Measurements from ENCODE around the gene CD2AP.

The CD2AP gene

DNA sequence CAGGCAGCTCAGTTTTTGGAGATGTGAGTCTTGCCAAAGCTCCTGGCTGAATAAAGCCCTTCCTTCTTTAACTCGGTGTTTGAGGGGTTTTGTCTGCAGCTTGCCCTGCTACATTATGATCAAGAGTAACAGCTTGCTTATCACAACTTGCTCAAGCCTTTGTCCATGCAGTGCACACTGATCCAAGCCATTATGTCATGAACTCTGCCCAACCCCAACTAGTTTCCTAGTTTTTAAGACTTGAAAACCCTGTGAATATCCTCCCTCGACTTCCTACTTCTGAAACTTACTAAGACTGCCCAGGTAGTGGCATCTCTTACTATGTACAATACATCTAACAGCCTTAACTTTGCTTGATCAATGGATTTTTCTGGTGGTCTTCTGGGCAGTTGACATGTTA is 170.4 kb downstream of the CD2AP start:
- H3K4me1 Mint-ChIP-seq (ENCODE audit: low read depth), result no peaks in the 10 kb centered on the region
- no peaks in the 10 kb centered on the region for H3K9me3 Mint-ChIP-seq (ENCODE audit: low read depth)
- H3K4me3 Mint-ChIP-seq, result no peak overlapping the region
- H3K27ac Mint-ChIP-seq, result no peak overlapping the region
- H3K27me3 Mint-ChIP-seq, result no peaks in the 10 kb centered on the region
- no peaks in the 10 kb centered on the region for H3K36me3 Mint-ChIP-seq

DNA sequence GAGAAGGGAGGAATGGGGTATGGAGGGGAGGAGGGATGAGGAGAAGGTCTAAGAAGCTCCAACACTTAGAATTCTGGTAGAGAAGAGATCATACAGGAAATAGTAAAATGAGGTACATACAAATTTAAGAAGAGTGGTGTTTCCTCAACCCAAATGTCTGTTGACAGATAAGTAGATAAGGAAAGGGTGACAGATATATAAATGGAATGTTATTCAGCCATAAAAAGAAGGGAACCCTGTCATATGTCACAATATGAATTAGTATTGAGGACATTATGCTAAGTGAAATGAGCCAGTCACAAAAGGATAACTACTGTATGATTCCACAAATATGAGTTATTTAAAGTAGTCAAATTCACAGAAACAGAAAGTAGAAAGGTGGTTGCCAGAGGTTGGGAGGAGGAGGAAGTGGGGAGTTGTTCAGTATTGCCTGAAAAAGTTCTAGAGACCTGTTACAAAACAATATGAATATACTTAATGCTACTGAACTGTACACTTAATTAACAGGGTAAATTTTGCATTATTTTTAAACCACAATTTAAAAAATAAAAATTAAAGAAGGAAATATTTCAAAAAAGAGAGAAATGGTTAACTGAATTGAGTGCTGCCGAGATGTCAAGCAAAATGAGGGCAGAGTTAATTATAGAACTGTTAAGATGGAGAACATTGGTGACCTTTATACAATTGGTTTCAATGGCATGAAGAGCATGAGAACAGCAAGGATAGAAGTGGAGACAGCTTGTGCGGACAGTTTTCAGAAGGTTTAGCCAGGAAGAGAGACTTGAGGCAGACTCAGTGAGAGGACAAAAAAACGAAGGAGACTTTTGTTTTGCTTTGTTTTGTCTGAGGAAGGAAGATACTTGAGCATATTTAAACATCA is 173.2 kb downstream of the CD2AP start:
- H3K4me1 Mint-ChIP-seq (ENCODE audit: low read depth), result no peaks in the 10 kb centered on the region
- no peaks in the 10 kb centered on the region for H3K27me3 Mint-ChIP-seq
- no peaks in the 10 kb centered on the region for H3K9me3 Mint-ChIP-seq (ENCODE audit: low read depth)
- H3K4me3 Mint-ChIP-seq, result no peak overlapping the region
- no peaks in the 10 kb centered on the region for H3K36me3 Mint-ChIP-seq
- no peak overlapping the region for H3K27ac Mint-ChIP-seq

DNA sequence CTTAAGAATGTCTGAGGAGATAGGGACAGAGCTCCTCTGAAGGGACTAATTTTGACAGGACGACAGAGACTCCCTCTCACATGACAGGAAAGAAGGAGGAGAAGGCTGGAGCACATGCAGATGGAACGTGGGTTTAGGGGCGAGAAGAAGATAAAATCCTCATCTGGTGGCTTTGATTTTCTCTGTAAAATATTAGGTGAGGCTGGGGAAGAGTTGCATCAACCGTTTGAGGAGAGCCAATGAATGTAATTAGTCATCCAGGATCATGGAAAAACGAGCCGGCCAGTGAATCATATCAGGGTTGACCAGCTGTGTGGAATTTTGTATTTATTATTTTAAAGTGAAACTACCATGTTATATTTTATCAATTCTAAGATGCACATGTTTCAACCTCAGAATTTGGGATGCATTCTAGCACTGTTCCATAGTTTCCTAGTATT is 173.9 kb downstream of the CD2AP start:
- Mint-ChIP-seq H3K27me3 (no peaks in the 10 kb centered on the region), H3K36me3 (no peaks in the 10 kb centered on the region), H3K9me3 (ENCODE audit: low read depth) (no peaks in the 10 kb centered on the region), H3K4me3 (no peak overlapping the region), H3K4me1 (ENCODE audit: low read depth) (no peaks in the 10 kb centered on the region), H3K27ac (no peak overlapping the region)

DNA sequence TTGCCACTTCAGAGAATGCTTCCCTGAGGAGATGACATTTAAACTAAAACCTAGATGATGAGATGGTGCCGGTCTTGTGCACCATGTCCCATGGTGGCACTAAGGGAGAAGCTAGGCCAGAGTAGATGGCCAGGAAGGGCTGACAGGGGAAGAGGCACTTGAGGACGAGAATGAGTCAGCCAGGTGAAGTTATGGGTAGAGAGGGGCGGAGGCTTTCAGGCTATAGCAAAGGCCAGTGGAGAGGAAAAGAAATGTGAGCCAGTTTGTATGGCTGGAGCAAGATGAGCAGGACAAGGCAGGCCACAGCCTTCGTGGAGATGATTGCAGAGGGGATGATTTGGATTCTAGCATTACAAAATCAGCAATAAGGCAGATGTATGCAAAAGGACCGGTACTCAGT is 176.1 kb downstream of the CD2AP start:
- Mint-ChIP-seq H3K9me3 (ENCODE audit: low read depth) (no peaks in the 10 kb centered on the region), H3K4me1 (ENCODE audit: low read depth) (no peaks in the 10 kb centered on the region), H3K36me3 (no peaks in the 10 kb centered on the region), H3K4me3 (no peak overlapping the region), H3K27me3 (no peaks in the 10 kb centered on the region), H3K27ac (no peak overlapping the region)

DNA sequence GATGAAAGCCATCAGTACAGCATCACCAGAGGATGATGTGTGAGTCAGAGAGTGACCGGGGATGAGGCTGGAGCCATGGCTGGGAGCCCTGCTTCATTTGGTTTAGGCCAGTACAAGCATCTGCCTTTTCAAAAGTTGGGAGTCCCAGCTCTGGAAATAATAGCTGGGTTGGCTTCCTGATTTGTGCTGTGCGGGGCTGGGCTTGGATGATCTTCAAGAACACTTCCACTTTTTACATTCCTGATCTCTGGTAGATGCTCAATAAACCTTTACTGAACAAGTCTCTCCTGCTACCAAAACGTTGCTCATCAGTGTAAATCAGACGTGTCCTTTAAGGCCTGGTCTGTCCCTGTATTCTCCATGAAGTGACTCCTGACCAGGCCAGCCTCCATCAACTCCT is 176.7 kb downstream of the CD2AP start:
- H3K27me3 Mint-ChIP-seq, result no peaks in the 10 kb centered on the region
- H3K4me3 Mint-ChIP-seq, result no peak overlapping the region
- no peak overlapping the region for H3K27ac Mint-ChIP-seq
- H3K36me3 Mint-ChIP-seq, result no peaks in the 10 kb centered on the region
- H3K9me3 Mint-ChIP-seq (ENCODE audit: low read depth), result no peaks in the 10 kb centered on the region
- no peaks in the 10 kb centered on the region for H3K4me1 Mint-ChIP-seq (ENCODE audit: low read depth)

DNA sequence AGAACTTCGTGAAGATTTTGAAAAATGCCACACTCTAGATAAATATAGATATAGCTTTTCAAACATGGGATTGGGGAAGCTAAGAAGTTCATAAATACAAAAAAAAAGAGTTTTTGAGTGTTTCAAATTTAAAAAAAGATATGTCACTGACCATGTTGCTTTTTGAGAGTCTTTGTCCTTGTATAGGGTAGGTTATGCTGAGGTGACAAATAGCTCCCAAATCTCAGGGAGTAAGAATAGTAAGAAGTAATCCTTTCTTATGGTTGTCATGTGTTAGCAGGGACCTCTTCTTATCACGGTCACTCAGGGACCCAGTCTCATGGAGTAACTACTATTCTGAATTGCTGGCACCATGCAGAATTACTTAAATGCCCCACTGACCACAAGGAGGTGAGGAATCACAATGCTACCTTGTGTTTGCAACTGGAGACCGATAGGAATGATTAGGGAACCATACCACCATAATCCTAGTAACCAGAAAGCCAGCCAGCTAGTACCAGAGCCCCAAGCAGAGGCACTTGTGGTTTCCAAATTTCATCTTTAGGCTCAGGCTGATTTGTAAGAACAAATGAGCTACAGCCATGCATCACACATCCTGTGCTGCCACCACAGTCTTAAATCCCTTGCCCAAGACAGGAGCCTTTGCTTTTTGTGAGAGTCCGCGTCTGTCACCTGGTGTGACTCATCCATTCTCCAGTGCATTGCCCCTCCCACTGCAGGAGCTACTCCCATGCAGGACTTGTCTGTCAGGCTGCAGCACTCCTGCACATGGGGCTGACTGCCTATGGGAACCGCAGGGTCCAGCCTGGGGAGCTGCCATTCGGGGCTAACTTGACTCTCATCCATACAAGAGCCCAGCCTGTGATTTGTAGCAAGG is 178.4 kb downstream of the CD2AP start:
- peaks cover 3% of the 10 kb centered on the region for H3K27me3 Mint-ChIP-seq
- H3K9me3 Mint-ChIP-seq (ENCODE audit: low read depth), result no peaks in the 10 kb centered on the region
- no peaks in the 10 kb centered on the region for H3K36me3 Mint-ChIP-seq
- H3K27ac Mint-ChIP-seq, result no peak overlapping the region
- no peaks in the 10 kb centered on the region for H3K4me1 Mint-ChIP-seq (ENCODE audit: low read depth)
- H3K4me3 Mint-ChIP-seq, result no peak overlapping the region

DNA sequence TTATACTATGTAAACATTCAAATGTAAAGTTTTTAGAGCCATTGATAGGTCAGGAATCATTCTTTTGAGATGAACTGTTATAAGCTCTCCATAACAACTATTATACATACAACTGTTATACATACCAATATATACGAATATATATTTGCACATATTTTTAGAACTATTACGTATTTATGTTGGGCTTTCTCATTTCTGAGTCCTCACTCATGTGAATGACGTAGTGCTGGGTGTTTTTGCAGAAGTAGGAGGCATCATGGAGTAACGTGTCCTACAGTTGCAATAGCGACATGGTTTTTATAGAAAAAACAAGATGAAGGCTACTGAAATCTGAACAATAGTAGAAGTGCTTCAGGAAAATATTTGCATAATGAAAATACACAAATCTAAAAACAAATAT is 184.4 kb downstream of the CD2AP start:
- H3K27me3 Mint-ChIP-seq, result peaks cover 13% of the 10 kb centered on the region
- H3K4me1 Mint-ChIP-seq (ENCODE audit: low read depth), result no peaks in the 10 kb centered on the region
- no peak overlapping the region for H3K4me3 Mint-ChIP-seq
- no peak overlapping the region for H3K27ac Mint-ChIP-seq
- no peaks in the 10 kb centered on the region for H3K9me3 Mint-ChIP-seq (ENCODE audit: low read depth)
- no peaks in the 10 kb centered on the region for H3K36me3 Mint-ChIP-seq

DNA sequence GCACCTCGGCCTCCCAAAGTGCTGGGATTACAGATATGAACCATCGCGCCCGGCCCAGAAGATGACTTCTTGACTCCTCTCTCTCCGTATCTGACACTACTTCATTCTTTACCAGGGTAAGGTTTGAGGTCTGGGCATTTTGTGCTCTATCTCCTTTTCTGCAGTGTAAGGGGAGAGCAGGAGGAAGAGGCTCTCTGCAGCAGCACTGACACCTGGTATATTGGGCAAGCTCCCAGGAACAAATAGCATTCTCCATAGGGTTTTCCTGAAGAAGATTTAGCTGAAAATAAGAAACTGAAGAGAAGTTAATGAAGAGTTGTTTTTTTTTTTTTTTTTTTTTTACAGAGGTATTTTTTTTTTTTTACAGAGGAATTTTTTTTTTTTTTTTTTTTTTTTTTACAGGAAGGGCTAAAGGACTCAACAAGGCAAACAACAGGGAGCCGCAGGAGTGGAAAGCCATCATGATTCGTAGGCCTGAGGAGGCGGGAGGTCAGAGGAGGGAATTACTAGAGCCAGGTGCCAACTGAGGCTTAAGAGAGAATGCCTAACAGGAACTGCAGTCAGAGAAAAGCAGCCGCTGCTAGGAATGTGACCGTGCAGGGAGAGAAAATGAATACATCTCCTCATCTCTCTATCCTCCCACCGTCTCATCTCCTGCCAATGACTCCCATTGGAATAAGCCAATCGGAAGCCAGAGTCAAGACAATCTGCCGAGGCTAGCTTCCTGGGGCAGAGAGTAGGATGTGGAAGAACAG is 186.1 kb downstream of the CD2AP start:
- Mint-ChIP-seq H3K4me1 (ENCODE audit: low read depth) (no peaks in the 10 kb centered on the region), H3K9me3 (ENCODE audit: low read depth) (no peaks in the 10 kb centered on the region), H3K27ac (no peak overlapping the region), H3K4me3 (no peak overlapping the region), H3K36me3 (no peaks in the 10 kb centered on the region), H3K27me3 (peaks cover 20% of the 10 kb centered on the region)

DNA sequence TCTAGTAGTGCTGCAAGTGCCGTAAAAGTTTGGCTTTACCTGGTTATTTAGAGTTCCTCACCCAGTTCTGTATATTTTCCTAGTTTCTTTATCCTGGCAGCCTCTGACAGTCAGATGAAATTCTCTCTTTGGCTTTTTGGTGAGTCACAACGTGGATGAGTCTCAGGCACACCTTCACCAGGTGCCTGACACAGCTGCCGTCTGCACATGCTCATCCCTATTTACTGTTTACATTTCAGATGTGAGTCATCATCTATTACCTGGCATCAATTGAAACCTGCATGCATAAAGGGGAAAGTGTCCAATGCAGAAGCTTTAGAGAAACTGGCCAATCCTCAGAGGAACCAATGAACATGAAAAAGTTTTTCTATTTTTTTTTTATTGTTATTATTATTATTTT is 187.5 kb downstream of the CD2AP start:
- Mint-ChIP-seq H3K27ac (no peak overlapping the region), H3K9me3 (ENCODE audit: low read depth) (no peaks in the 10 kb centered on the region), H3K4me1 (ENCODE audit: low read depth) (no peaks in the 10 kb centered on the region), H3K36me3 (no peaks in the 10 kb centered on the region), H3K27me3 (peaks cover 23% of the 10 kb centered on the region), H3K4me3 (no peak overlapping the region)

DNA sequence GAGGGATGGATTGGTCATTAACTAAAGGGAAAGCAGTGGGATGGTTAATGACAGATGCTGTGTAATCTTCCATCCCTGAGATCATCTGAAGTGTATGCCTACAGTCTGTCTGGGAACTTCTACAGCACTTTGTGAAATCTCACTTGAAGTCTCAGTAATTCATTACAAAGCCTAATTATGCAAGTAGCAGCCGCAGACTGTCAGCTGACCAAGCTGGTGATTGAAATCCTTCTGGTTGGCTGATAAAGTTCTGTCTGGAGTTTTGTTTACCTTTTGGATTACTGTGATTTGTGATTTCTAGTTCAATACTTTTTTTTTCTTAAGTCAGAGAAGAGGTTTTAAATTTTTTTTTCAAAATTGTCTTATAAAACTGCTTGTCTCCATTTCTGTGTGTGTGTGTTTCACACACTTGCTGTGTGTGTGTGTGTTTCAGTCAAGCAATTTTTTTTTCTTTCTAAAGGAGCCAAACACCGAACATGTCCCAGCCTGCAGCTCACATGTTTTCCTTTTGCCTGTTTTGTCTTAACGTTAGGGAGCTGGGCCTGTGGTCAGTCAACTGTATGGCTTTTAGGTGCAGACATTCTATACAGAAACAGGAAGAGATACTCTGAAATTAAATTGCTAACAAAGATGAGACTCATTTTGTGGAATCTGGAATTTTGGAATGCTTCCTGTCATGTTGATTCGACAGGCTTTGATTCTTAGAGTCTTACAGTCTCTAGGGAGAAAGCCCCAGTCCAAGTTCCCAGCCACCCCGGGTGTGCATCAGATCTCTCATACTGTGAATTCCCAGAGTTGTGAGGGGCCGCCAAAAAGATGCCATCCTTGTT is 192.3 kb downstream of the CD2AP start:
- H3K27me3 Mint-ChIP-seq, result peaks cover 26% of the 10 kb centered on the region
- no peaks in the 10 kb centered on the region for H3K9me3 Mint-ChIP-seq (ENCODE audit: low read depth)
- H3K36me3 Mint-ChIP-seq, result no peaks in the 10 kb centered on the region
- H3K27ac Mint-ChIP-seq, result no peak overlapping the region
- no peaks in the 10 kb centered on the region for H3K4me1 Mint-ChIP-seq (ENCODE audit: low read depth)
- no peak overlapping the region for H3K4me3 Mint-ChIP-seq

DNA sequence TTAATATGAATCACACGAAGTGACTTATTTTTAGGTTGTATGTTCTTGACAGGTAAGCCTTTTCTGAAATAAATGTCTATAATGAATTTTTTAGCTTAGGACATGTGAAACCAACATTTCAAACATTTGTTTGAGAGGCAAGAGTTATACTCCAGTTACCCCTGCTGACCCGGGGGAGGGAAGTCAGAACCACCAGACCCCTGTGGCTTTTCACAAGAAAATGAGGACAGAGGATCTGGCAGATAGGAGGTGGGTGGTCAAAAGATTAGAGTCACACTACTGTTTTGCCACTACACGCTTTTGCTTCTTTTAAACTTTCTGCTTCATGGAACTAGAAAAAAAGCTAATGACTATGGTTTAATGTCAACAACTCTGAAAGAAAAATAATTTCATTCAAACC is 193.3 kb downstream of the CD2AP start:
- H3K27me3 Mint-ChIP-seq, result peaks cover 25% of the 10 kb centered on the region
- H3K36me3 Mint-ChIP-seq, result no peaks in the 10 kb centered on the region
- no peak overlapping the region for H3K27ac Mint-ChIP-seq
- H3K4me1 Mint-ChIP-seq (ENCODE audit: low read depth), result no peaks in the 10 kb centered on the region
- no peak overlapping the region for H3K4me3 Mint-ChIP-seq
- H3K9me3 Mint-ChIP-seq (ENCODE audit: low read depth), result no peaks in the 10 kb centered on the region

DNA sequence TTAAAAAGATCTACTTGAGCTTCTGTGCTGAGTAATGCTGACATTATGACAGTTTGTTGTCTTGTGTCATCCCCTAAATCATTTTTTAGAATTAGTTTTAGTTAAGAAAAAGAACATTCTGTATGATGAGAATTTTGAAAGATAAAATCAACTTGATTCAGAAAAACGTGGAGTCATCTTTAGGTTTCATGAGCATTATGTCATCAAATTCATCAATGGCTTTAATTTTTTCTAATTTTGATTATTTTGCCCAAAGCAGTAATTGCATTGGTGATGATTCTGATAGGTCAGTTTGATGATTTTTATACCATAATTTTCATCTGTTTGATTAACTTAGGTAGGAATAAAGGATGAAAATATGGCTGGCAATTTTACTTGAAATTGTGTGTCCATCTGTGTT is 194.2 kb downstream of the CD2AP start:
- Mint-ChIP-seq H3K9me3 (ENCODE audit: low read depth) (no peaks in the 10 kb centered on the region), H3K27me3 (peaks cover 19% of the 10 kb centered on the region), H3K4me1 (ENCODE audit: low read depth) (no peaks in the 10 kb centered on the region), H3K36me3 (no peaks in the 10 kb centered on the region), H3K4me3 (no peak overlapping the region), H3K27ac (no peak overlapping the region)

DNA sequence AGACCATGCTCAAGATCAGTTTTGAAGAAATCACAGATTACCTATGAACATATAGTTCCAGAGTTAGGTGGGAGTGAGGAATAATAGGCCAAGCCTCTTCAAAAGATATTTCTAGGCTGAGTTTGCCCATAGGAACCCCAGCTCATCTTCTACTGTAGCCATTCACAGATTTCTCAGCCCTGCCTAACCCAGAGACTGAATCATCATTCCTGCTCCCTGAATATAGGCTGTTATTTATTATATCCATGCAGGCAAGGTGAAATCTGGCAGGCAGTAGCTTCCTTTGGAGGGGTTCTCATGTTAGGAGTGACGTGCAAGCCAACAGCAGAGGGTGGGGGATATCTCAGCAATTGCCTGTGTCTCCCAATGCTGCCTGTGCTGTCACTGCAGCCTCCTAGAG is 195.2 kb downstream of the CD2AP start:
- Mint-ChIP-seq H3K4me1 (ENCODE audit: low read depth) (no peaks in the 10 kb centered on the region), H3K4me3 (no peak overlapping the region), H3K27ac (no peak overlapping the region), H3K36me3 (no peaks in the 10 kb centered on the region), H3K9me3 (ENCODE audit: low read depth) (no peaks in the 10 kb centered on the region), H3K27me3 (peaks cover 15% of the 10 kb centered on the region)

DNA sequence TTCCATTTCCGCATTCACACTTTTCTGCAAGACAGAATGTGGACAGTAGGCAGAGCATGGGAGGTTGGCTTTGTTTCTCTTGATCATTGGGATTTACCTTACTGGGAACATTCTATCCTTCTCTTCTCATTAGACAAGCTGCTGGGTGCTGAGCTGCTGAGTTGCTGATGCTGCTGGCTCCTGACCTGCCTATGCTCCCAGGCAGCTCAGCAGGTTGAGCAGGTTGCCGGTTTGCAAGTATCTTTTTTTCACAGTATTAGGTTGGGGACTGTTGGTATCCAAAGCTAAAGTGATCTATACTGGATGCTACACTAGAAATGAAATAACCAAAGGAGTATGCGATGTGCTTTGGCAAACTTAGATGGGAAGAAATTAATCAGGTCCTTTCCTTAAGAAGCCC is 197.1 kb downstream of the CD2AP start:
- H3K9me3 Mint-ChIP-seq (ENCODE audit: low read depth), result no peaks in the 10 kb centered on the region
- H3K27ac Mint-ChIP-seq, result no peak overlapping the region
- H3K4me1 Mint-ChIP-seq (ENCODE audit: low read depth), result no peaks in the 10 kb centered on the region
- no peaks in the 10 kb centered on the region for H3K36me3 Mint-ChIP-seq
- no peak overlapping the region for H3K4me3 Mint-ChIP-seq
- peaks cover 8% of the 10 kb centered on the region for H3K27me3 Mint-ChIP-seq

All from activated naive CD8-positive, alpha-beta T cell (primary cell).